Measurements from ENCODE around the gene CYP2U1. TPM values are rescaled to one million over a fixed set of nuclear protein-coding genes. Genes with fewer than 3 reads are reported as not detected.
"Not testable (repeated sequence)": the region's sequence is repeated elsewhere in the genome, so short reads cannot be mapped to it uniquely, and the experiment has no call there.

Gene CYP2U1
- 2.2 and 2.5 TPM in 2 replicates for total RNA-seq (2014; rRNA removed; shearing (Covaris generic))
- polyA plus RNA-seq (2014; cell fraction: nucleus; rRNA removed): 1.0 and 2.5 TPM in 2 replicates

DNA sequence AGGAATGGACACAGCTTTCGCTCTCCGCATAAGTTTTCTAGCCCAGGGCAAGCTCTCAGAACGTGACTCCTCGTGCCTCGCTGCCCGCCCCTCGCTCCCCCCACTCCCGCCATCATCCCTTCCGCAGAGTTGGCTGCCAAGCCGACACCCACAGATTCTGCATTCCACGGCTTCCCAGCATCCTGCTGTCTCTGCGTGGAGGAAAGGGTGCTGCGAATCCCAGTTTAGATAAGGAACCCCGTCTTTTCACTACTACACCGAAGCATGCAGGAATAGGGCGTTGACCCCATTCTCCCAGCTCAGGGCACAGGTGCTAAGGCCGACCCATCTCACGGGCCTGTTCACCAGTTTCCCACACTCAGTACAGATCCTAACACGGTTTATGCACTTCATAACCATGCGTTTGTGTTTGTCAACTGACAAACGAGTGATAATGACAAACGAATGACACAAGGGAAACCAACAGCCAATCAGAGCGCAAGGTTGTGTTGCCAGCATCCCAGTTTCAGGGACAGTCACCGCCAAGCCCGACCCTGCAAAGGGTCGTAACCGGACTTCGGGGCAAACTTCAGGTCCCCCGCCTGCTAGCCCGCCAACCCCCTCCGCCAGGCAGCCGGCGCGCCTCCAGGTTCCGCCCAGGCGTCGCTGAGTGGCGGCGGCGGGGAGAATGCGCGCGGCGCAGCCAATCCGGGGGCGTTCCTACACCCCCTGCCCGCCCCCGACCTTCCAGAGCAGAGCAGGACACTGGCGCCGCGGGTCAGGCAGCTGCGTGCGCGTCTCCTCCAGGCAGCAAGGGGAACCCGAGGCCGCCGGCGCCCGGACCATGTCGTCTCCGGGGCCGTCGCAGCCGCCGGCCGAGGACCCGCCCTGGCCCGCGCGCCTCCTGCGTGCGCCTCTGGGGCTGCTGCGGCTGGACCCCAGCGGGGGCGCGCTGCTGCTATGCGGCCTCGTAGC is at the start of gene CYP2U1:
TSS of gene CYP2U1 (plus strand) at position 729 of the 954 bp plus-strand sequence. CDS start at position 824, 95 bp downstream.
- DNase-seq (ENCODE audit: extremely low read depth, low read depth): peak; percentile 62

DNA sequence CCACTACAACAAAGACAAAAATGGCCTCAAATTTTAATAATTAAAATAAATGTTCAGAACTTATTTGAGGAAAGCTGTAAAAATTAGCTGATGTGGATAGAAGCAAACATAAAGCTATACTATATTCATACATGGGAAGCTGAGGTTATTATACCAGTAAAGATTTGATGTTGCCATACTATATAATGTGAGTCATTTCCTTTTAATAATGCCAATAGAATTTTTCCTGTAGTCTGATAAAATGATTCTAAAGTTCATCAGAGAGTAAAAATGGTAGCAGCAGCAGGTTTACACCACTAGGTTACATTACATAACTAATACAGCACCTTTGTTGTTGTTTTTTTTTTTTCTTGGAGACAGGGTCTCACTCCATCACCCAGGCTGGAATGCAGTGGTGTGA is 45.5 kb upstream of the CYP2U1 start:
- no peak for DNase-seq (ENCODE audit: extremely low read depth, low read depth)

DNA sequence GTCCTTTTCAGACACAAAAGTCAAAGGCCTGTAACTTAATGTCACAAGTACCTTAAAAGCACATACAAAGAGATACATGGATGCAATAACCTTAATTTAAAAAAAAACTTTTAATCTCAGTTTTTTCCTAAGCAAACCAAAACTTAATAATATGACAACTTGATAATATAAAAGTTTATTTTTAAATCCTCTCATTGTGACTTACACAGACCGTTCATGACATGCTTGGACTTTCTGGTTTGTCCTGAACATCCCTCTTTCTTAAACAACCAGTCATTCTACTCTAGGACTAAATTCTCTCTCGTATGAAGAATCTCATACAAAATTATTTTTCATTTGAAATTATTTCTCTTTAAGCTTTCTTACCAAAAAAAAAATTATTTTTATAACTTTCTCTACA is 43.1 kb upstream of the CYP2U1 start:
- no peak for DNase-seq (ENCODE audit: extremely low read depth, low read depth)

DNA sequence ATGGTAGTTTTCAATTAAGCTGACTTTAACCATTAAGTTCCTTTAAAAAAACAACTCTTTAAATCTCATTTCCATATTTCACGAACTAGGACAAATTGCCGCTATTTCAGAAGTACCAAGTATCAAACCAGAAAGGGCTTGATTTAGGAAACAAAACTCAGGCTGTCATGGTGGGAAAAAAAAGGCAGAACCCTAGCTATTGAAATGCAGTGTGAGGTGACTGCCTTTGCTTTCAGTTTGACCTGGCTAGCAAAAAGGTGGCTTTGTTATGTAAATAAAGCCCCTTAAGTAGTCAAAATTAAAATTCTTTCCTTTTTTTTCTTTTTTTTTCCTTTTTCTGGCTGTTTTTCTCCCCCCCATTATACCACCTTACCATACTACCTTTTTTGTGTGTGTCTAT is 40.6 kb upstream of the CYP2U1 start:
- no peak for DNase-seq (ENCODE audit: extremely low read depth, low read depth)

DNA sequence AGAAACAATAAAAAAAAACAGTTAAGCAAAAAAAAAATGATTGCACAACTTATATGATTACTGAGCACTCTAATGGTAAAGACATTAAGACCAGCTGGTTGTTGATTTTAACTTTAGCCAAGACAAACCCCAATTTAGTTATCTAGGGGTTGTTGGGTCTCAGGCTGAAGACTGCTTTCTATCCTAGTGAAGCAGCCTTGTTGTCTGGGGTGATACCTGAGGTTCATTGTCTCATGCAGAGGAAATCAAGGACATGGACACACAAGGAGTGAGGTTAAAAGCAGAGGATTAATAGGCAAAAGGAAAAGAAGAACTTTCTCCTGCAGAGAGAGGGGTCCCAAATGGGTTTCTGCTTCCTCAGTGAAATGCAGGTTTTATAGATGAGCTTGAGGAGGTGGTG is 40.0 kb upstream of the CYP2U1 start:
- DNase-seq (ENCODE audit: extremely low read depth, low read depth): no peak

DNA sequence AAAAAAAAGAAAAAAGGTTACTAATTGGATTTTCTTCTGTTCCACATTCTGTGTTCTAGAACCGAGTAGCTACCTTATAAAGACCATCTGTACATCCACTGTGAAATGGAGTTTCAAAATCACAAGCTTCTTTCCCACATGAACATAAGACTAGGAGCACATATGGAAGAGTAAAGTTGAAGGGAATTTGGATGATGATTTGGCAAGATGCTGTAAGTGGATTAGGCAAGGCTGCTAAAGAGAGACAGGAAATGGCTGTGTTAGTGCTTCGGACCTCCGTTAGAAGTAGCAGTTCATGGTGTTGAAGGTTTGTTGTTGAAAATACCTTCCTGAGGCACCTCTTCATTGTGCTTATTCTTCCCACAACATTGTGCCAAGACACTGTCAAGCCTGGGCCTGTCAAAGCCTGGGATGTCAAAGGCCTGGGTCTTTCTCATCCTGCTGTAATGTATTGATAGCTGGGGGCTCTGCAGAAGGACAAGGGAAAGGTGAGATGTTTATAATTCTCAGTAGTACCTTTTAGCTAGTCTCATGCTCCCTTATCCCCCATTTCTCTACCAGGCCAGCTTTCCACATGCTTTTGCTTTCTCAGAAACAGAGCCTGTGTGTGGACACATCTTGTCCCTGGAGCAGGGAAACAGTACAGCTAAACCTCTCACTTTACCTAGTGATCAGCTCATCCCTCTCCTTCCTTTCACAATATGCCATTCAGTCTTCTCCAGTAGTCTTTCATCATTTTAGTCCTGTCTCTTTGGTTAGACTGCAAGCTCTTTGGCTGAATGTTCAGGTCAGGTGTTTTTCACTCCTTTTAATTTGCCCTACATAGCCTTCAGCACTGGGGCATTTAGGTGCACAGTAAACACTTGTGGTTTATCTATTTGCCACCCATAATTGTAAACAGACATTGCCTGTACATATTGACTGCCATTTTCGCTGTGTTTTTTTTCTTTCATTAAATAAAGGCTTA is 37.9 kb upstream of the CYP2U1 start:
- no peak for DNase-seq (ENCODE audit: extremely low read depth, low read depth)

DNA sequence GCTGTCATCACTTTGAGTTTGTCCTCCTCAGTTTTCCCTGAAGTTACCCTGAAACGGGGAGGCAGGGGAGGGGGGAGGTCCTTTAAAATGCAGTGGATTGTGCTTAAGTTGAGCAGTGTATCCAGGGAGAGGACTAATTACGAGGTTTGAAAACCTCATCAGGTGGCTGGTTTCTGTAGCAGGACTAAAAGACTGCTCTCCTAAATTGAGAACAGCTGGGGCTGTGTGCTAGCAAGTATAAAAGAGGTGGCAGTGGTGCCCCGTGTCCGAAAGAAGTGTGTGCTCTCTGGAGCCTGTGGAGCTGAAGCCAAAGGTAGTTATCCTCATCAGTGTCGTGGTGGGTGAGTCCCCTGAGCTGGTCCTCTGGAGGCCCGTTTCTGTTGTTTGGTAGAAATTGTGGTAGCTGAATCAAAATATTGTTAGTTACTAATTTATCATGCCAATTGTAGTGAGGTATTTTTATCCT is 37.2 kb upstream of the CYP2U1 start:
- DNase-seq (ENCODE audit: extremely low read depth, low read depth): no peak

DNA sequence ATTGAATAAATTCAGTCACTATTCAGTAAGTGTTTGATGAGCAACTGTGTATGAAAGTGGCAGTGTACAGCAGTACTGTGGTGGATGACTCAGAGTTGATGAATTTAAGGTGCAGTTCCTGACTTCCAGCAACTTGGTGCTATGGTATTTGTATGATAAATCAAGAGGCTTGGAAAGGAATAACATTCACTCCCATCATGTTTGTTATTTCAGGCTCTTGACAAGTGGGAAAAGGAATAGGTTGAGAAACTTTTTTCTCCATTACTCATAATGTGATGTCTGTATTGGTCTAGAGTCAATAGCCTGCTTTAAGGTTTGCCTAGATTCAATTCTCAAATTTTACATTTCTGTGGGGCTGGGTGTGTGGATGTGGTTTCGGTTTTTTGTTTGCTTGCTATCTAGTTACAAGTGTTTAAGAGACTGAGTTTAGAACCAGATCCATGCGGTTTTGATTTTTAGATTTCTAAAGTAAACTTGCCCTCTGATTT is 35.1 kb upstream of the CYP2U1 start:
- peak; percentile 61 for DNase-seq (ENCODE audit: extremely low read depth, low read depth)

DNA sequence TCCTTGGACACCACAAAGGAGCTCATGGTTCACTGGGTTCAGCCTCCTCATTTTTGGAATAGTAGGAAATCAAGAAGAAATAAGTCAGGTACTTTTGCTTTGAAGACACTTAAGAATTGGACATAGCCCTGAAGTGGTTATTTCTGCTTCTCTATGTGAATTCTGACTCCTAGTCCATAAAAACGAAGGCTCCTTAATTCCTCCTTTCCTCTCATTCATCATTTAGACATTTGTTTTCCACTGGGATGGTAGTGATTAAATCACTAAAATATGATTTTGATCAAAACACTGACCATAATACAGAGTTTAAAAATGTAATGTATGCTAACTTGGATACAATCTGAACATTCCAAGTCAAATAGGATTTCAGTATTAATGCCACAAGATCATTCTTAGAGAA is 34.7 kb upstream of the CYP2U1 start:
- DNase-seq (ENCODE audit: extremely low read depth, low read depth): no peak

DNA sequence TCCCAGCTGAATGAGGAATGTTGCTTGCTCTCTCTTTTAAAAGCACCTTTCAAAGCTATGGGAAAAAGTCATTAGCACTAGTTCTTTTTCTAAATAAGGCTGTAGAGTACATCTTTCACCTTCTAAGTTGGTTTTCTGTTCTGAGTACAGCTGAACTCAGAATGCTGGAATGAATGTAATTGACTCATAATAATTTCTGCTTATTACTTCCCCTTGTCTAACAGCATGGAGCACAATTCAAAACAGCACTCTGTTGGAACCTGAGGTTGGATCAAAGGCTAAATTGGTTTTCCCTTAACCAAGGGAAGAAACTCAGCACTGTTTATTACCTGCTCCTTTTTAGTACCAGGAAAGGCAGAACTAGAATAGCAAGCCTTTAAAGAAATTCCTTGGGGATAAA is 33.5 kb upstream of the CYP2U1 start:
- DNase-seq (ENCODE audit: extremely low read depth, low read depth): no peak

DNA sequence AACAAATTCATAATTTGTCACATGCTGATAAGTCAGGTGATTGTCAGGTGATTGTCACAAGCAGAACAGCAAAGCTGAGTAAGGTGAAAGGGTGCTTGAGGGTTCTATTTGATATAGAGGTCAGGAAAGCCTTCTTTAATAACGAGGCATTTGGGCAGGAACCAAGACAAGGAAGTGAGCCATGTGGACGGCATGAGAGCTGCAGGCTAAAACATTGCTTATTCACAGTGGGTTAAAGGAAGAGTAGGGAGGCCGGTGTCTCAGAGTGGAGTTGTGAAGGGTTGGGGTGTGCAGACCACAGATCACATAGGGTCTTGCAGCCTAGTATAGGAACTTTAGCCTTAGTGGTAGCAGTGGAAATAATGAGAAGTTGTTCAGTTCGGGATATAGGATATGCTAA is 31.3 kb upstream of the CYP2U1 start:
- DNase-seq (ENCODE audit: extremely low read depth, low read depth): no peak

DNA sequence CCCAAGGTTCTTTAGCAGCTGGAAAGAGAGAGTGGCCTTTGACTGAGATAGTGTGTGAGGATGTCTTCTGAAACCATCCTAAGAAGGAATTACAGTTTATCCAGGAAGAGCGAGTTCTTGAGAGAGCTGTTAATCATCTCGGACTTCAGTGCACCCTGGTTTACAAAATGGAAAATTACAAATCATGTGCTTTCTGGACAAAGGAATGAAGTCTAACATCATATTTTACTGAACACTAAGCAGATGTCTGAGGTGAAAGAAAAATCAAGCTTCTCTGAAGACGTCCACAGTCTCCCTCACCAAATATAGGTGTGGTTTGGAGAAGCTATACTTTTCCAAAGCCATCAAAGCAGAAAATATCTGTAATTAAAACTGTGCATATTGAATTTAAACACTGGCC is 30.8 kb upstream of the CYP2U1 start:
- no peak for DNase-seq (ENCODE audit: extremely low read depth, low read depth)

DNA sequence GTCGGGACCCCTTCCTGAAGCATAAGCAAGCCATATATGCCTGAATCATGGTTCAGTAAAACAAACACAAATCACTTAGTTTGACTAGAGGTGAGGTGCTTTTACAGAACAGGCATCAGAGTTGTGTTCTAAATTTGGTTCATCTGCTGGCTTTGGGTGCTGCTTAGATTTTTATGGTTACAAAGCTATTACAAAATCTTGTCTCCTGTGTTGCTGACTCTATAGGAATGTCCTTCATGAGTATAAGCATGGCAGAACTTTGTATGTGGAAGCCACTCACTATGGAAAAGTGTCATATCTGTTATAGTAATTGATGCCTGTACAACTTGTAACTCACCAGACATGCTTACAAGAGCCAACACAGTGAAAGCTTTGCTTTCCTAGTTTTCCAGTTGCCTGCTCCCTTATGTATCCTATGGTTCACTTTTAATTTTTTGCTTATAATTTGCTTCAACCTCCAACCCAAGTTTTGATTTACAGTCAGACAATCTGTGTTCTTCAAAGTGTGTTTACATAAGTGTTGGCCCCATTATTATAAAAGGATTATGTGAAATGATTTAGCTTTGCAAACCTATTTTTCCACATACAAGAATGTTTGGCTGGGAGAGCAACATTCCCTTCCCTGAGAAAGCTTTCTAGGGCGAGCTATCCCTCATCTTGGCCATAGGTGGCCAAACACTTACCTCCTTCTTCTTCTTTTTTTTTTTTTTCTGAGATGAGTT is 30.0 kb upstream of the CYP2U1 start:
- DNase-seq (ENCODE audit: extremely low read depth, low read depth): no peak

DNA sequence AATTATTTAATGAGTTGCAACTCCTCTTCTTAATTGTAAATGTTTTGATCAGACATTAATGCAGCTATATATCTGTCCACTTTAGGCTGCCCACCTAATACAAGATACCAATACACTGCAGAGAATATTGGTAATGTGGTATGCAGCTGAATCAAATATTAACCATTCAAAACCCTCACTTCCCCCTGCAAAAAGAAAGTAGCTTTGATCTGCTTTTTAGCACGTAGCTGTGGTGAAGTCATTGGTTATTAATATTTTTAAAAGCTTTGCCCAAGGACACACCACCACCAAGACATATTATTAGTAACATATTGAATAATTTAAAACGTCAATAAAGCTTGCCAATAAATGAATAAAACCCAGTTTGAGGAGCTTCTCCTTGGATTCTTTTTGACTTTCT is 28.6 kb upstream of the CYP2U1 start:
- no peak for DNase-seq (ENCODE audit: extremely low read depth, low read depth)

DNA sequence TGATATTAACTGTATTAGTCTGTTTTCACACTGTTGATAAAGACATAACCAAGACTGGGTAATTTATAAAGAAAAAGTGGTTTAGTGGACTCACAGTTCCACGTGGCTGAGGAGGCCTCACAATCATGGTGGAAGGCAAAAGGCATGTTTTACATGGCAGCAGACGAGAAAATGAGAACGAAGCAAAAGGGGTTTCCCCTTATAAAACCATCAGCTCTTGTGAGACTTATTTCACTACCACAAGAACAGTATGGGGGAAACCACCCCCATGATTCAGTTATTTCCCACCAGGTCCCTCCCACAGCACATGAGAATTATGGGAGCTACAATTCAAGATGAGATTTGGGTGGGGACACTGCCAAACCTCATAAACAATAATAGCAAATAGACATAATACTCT is 26.3 kb upstream of the CYP2U1 start:
- DNase-seq (ENCODE audit: extremely low read depth, low read depth): not testable (repeated sequence)

DNA sequence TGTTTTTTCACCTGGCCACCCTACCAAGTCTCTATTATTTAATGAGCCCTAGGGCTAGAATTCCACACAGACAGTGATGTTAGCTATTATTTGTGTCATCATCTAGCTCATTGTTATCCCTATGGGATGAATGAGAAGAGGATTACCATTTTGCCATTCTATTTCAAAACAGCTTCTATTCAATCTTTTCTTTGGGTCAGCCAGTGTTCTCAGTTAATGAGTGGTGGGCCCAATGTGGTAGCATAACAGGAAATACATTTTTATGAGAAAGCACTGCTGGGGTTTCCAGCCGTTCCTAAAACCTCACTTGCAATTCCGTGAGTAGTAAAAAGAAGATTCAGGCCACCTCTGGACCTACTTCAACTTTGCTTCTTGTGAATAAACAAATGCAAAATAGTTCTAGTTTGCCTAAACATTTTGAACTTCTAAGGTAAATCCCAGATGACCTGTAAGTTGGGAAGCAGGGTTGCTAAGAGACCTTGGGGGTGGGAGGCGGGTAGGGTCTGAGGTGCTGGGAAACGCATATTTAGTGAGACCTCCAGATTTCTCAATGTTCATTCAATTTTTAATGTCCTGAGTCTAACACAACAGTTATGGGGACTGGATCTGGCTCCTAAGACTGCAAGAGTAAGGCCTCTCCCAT is 24.8 kb upstream of the CYP2U1 start:
- DNase-seq (ENCODE audit: extremely low read depth, low read depth): no peak

DNA sequence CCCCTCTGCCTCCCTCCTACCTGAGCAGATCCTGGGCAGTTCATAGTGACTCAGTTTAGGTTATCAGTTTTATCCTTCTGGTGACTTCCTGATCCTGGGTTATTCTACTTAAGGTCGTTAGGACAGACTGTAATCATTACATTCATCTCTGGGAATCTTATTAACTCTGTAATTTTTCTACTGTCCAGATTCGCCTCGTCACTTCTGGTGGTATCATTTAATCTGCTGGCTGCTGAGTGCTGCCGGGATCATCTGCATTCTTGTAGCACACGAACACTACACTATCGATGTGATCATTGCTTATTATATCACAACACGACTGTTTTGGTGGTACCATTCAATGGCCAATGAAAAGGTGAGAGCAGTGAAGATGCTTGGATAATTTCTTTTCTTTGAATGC is 23.0 kb upstream of the CYP2U1 start:
- no peak for DNase-seq (ENCODE audit: extremely low read depth, low read depth)

DNA sequence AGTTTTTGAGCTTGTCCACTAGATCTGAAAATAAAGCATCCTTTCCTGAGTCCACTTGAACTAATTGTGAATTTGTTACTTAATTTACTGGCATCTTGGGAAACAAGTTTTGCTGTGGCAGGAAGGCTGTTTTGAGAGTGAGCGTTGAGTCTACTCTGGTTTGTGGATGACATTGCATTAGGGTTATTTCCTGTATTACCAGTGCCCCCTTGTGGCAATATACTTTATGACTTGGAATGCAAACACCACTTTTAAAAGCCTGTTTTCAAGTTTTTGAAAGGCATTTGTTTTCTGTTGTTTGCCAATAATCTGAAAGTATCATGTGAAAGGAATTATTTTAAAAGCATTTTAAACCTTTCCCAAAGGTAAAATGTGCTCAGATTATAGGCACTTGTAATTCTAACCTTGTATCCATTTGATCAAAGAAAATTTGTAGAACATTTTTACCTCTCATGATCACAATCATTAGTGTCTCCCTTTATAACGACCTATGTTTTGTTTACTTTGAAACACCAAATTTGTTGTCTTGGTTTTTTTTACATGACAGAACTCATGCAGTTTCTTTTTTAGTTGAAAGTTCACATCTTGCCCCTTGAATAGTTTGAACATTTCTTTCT is 18.0 kb upstream of the CYP2U1 start:
- peak; percentile 49 for DNase-seq (ENCODE audit: extremely low read depth, low read depth)

DNA sequence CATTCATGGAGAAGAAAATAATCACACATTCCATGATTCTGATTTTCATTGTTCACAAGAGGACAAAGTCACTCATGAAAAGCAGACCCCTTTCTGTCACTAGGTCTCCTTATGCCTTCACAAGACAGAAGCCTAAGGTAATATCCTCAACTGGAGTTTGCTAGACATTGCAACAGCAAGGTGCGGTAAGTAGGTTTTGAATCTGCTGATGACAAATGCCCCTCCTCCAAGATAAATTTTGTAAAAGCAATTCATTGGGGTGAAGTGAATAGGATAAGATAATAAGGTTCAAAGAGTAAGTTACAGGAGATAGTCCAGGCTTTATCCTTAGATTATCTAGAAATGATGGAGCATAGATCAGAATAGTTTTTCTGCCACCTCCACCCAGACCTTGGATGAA is 16.1 kb upstream of the CYP2U1 start:
- DNase-seq (ENCODE audit: extremely low read depth, low read depth): no peak

All from NCI-H460 (cell line).